Lower leg skin (tissue), 4 donors: ENCODE measurements around the gene ERICH6B. TPM values are rescaled to one million over a fixed set of nuclear protein-coding genes. Genes with fewer than 3 reads are reported as not detected.
A peak's percentile ranks its signal among the peaks of the same experiment; 100 is the strongest.

ENCODE experiments used
- DNase-seq, 2 donors: peaks; one replicate each; pipeline ENCODE4 v3.0.0-alpha.2; 2019; ENCODE audit warnings: low spot score in 2 of 2
- H3K4me3 ChIP-seq: fragments of 200-600 bp; sonication (generic); 2 replicates; pipeline ENCODE4 v1.5.1; 2017; ENCODE audit warnings: mild to moderate bottlenecking, low read depth; ENCODE audit not compliant: poor library complexity, severe bottlenecking
- POLR2A ChIP-seq, 2 donors: fragments of 450-650 bp; IDR thresholded peaks; one replicate each; pipeline ENCODE4 v1.6.1; 2016 to 2017; ENCODE audit warnings: antibody characterized with exemption in 2 of 2, mild to moderate bottlenecking in 1 of 2, moderate library complexity in 1 of 2
- WGBS, 2 donors: methylation state at CpG; one replicate each; pipeline ENCODE4 v1.1.5; 2018; 5-methylcytosine and 5-hydroxymethylcytosine counted together
- intact Hi-C: fragments of 100-400 bp; cut with DNase I; formaldehyde crosslinking; loops from one replicate; pipeline ENCODE4 v1.15.0; 2023; ENCODE audit warnings: low total_unique reads
- total RNA-seq, 4 donors: library from RNA; depleted of rRNA; stranded (reverse); fragments of >200 nt; gene quantifications; one replicate each; pipeline ENCODE4 v1.1.0, GENCODE V29; 2016
- TF ChIP-seq, protein P1 (sequence below), 3 donors: fragments of 450-650 bp; IDR thresholded peaks; one replicate each; pipeline ENCODE4 v1.5.1; 2016; ENCODE audit warnings: antibody characterized with exemption in 3 of 3, mild to moderate bottlenecking in 3 of 3, moderate library complexity in 2 of 3

The ERICH6B gene
- total RNA-seq, 4 donors from 2014 or later: not detected

DNA sequence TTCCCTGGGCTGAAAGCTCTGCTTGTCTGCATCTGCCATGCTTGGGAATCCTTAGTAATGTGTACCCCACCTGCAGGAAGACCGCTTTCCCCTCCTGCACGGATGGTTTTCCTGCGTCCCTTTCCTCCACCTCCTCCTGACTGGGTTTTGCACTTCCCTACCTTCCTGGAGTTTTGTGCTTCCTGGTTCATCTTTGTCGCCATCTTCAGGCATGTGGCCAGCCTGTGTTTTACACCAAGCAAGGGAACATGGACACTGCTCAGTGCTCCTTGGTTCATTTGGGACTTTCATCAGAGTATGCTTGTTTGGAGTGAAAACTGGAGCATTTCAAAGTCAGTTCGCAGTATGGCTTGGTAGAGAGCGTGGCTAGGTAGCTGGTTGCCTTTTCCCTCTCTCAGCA lies 30.7 kb downstream of the ERICH6B start:
- peak in 1 of 2 donors; percentile 42 for DNase-seq
- WGBS, 2 donors: 80 to 83% methylated on average over 6 of the region's 6 CpGs
- H3K4me3 ChIP-seq: no peak overlapping the region
- intact Hi-C loops: no loop called here
- no peak for TF ChIP-seq POLR2A (IDR thresholded peaks at IDR 0.05)
- TF ChIP-seq, protein P1, sequence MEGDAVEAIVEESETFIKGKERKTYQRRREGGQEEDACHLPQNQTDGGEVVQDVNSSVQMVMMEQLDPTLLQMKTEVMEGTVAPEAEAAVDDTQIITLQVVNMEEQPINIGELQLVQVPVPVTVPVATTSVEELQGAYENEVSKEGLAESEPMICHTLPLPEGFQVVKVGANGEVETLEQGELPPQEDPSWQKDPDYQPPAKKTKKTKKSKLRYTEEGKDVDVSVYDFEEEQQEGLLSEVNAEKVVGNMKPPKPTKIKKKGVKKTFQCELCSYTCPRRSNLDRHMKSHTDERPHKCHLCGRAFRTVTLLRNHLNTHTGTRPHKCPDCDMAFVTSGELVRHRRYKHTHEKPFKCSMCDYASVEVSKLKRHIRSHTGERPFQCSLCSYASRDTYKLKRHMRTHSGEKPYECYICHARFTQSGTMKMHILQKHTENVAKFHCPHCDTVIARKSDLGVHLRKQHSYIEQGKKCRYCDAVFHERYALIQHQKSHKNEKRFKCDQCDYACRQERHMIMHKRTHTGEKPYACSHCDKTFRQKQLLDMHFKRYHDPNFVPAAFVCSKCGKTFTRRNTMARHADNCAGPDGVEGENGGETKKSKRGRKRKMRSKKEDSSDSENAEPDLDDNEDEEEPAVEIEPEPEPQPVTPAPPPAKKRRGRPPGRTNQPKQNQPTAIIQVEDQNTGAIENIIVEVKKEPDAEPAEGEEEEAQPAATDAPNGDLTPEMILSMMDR (IDR thresholded peaks at IDR 0.05): no peak

DNA sequence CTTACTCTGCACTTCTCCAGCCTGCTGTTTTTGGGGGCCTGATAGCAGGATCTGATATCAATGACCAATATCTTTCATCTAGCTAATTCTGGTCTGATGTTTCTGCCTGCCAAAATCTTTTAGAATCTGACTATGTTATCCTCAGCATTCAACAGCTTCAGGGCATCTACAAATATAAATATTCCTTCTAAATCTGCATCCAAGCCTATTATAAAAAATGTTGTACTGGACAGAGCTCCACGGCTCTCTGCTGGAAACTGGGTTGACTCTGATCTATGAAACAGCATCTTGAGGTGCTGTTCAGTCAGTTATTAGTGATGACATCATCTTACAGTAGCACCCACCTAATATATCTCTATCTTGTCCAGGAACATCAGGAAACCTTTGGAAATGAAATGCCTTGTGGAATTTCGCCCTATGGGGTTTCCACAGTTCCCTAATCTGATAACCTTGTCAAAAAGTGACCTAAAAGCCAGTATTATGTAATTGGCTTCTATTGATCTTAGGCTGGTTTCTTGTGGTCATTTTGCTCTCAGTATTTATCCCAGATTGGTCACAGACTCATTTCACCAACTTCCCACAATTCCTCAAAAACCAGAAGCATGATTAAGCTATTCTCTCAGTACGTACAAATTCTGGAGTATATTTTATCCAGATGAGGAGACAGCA lies 33.0 kb downstream of the ERICH6B start:
- intact Hi-C loops: no loop called here
- TF ChIP-seq, protein P1 (IDR thresholded peaks at IDR 0.05): no peak
- TF ChIP-seq POLR2A (IDR thresholded peaks at IDR 0.05): no peak
- WGBS, 2 donors: 49 to 51% methylated on average over 3 of the region's 3 CpGs

DNA sequence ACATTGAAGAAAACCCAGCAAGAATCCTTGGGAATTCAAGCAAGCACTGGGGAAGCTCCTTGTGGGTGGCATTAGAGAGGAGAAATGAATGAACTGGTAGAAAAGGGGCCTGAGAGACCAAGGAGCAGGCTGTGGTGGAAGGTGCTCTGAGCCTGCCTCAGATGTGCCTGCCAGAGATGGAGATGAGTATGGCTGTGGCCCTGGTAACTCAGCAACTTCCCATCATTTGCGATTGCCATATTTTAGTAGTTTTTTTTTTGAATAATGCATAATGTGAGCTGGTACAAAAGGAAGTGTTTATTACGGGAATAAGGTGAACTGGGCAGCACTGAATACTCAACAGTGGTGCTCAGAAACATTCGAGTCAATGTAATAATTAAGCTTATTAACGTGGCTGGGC lies 39.1 kb downstream of the ERICH6B start:
- DNase-seq: peak in 1 of 2 donors; percentile 15
- TF ChIP-seq, protein P1 (IDR thresholded peaks at IDR 0.05): no peak
- no peak for TF ChIP-seq POLR2A (IDR thresholded peaks at IDR 0.05)
- no peak overlapping the region for H3K4me3 ChIP-seq
- intact Hi-C loops: no loop called here
- 80 to 87% methylated on average over 4 of the region's 4 CpGs for WGBS, 2 donors

More for the DNA sequence above, 33.0 kb downstream of the ERICH6B start:
- DNase-seq: peak in 1 of 2 donors; percentile 25
- H3K4me3 ChIP-seq: no peak overlapping the region

DNA sequence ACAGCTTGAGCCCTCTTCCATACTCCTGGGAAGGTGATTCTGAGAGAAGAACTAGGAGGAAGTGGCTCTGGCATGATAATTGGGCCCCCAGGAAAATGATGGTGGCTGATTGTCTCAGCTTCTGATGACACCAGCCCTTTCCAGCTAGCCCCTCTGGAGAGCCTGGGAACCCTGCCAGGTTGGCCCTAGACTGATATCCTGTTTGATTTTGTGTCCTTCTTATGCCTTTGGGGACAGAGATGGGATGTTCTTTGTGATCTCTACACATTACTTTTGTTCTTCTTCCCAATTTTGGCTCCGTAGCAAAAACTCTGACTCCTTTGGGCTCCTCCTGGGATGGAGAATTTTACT lies 39.7 kb downstream of the ERICH6B start:
- intact Hi-C loops: no loop called here
- 57 to 61% methylated on average over 1 of the region's 1 CpG for WGBS, 2 donors
- H3K4me3 ChIP-seq: no peak overlapping the region
- peak in 1 of 2 donors; percentile 70 for DNase-seq
- no peak for TF ChIP-seq POLR2A (IDR thresholded peaks at IDR 0.05)
- TF ChIP-seq, protein P1 (IDR thresholded peaks at IDR 0.05): no peak

DNA sequence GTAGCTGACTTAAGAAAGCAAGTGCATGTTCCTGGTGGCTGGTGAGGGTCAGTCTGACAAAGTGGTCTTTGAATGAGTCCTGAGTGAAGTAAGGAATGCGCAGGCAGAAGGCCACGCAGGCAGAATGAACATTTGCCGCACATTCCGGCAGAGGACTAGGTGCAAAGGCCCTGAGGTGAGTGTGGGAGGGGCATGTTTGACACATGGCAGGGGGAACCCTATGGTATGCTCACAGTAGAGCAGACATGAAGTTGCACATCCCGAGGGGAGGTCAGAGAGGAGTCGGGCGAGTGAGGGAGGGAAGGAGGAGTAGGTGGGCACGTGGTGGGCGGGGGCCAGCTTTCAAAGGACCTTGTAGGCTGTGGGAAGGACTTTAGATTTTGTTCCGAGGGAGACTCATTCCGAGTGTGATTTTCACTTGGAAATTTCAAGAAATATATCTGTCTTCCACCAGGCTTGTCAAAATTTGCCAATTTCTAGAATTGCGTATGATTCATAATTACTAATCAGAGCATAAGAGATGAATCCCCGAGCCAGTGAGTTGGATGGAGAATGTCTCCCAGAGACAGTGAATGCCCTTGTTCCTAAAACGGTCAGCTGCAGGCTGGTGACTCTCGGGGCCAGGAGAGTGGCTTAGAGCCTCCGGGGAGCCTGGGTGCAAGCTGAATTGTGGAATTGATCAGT lies 40.3 kb downstream of the ERICH6B start:
- no peak for TF ChIP-seq POLR2A (IDR thresholded peaks at IDR 0.05)
- TF ChIP-seq, protein P1 (IDR thresholded peaks at IDR 0.05): no peak
- peak in 1 of 2 donors; percentile 54 for DNase-seq
- WGBS, 2 donors: 82 to 83% methylated on average over 16 of the region's 16 CpGs
- intact Hi-C loops: no loop called here
- no peak overlapping the region for H3K4me3 ChIP-seq
